ENCODE results near the gene TMEM108.
A peak's percentile ranks its signal among the peaks of the same experiment; 100 is the strongest.

TMEM108 gene

GRCh38 chr3:133038731-133039375 lies 662 bp downstream of the TMEM108 start:
- no peak for TF ChIP-seq CTCF (IDR thresholded peaks at IDR 0.05; ENCODE audit: low read depth, low read length, missing control alignments)
- DNase-seq (ENCODE audit: extremely low read depth, low read depth), result no peak
- peak overlapping the region; percentile 15 for H3K4me3 ChIP-seq (replicated peaks; ENCODE audit: low read depth, low read length)

DNA sequence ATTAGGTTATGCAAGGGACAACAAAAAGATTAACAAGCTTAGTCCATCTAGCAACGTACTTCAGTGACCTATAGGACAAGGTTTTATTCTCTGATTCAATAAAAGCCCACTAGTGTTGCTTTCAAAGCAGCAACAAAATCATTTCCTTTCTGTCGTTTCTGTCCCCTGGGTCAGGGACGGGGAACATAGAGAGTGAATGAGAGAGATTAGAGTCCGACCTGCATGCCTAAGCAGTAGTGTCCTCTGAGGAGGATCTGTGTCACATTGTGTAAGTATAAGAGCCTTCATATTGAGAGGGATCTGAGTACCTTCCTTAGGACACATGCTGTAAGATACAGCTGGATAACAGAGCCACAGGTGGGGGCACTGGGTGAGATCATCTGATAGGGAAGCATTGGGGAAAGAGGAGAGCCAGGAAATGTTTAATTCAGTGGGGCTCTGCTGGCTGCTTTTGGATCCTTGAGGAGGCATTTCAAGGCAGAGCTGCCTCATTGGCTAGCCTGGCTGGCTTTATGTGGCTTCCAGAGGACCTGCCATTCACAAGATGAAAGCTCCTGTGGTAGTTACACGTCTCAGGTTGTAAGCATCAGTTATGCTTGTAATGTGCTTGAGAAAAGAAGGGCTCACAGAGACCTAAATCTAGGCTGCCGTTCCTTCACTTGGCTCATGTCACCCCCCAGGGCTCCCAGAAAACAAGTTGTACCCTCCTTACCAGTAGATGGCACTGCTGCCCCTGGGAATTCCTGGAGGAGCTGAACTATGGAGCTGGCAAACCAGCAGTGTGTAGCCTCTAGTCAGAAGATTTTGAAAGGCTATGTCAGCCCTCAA lies 2.7 kb downstream of the TMEM108 start:
- peak; percentile 80 for TF ChIP-seq CTCF (IDR thresholded peaks at IDR 0.05; ENCODE audit: low read depth, low read length, missing control alignments)
- peak; percentile 41 for DNase-seq (ENCODE audit: extremely low read depth, low read depth)
- H3K4me3 ChIP-seq (replicated peaks; ENCODE audit: low read depth, low read length), result no peak overlapping the region

GRCh38 chr3:133041524-133041829 lies 3.3 kb downstream of the TMEM108 start:
- TF ChIP-seq CTCF (IDR thresholded peaks at IDR 0.05; ENCODE audit: low read depth, low read length, missing control alignments), result no peak
- no peak overlapping the region for H3K4me3 ChIP-seq (replicated peaks; ENCODE audit: low read depth, low read length)
- DNase-seq (ENCODE audit: extremely low read depth, low read depth), result no peak

DNA sequence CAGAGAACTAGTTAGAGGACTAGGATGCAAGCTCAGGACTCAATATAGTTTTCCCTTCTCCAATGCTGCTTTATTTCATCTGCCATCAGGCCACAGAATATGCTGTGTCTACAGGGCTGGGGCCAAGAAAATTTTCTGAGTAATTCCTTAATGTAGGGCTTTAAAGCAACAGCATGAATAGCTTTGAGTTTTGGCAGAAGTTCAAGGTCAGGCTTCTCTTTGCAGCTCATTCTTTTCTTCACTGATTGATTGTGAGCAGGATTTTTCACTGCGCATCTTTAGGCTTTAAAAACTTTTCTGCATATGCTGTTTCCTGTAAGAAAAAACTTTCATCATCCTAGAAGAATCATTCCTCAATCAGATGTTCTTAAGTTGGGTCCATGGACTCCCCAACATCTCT lies 4.6 kb downstream of the TMEM108 start:
- no peak overlapping the region for H3K4me3 ChIP-seq (replicated peaks; ENCODE audit: low read depth, low read length)
- no peak for TF ChIP-seq CTCF (IDR thresholded peaks at IDR 0.05; ENCODE audit: low read depth, low read length, missing control alignments)
- DNase-seq (ENCODE audit: extremely low read depth, low read depth), result no peak

- H3K4me3 ChIP-seq (replicated peaks; ENCODE audit: low read depth, low read length), result no peak overlapping the region
- DNase-seq (ENCODE audit: extremely low read depth, low read depth), result no peak
- TF ChIP-seq CTCF (IDR thresholded peaks at IDR 0.05; ENCODE audit: low read depth, low read length, missing control alignments), result no peak
Measured at GRCh38 chr3:133047980-133048379, 9.8 kb downstream of the TMEM108 start.

DNA sequence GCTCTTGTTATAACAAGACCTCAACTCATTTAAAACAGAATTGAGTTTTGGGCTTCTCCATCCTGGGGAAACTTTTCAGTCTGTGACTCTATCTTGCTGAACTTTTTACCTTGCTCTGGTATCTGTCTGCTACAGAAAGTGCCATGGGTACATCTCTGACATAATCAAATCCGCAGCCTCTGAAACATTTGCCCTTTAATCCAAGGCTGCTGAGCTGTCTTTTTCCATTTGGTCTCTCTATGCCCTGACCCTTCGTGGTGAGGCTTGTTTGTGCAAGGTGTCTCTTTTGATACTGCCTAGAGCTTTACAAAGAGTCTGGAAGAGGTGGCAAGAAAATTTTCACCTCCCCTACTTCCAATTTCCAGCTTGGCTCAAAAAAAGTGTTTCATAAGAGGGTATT lies 11.3 kb downstream of the TMEM108 start:
- H3K4me3 ChIP-seq (replicated peaks; ENCODE audit: low read depth, low read length), result no peak overlapping the region
- DNase-seq (ENCODE audit: extremely low read depth, low read depth), result no peak
- TF ChIP-seq CTCF (IDR thresholded peaks at IDR 0.05; ENCODE audit: low read depth, low read length, missing control alignments), result no peak
